ENCODE data around the gene EYA2. TPM values are rescaled to one million over a fixed set of nuclear protein-coding genes. Genes with fewer than 3 reads are reported as not detected.

The EYA2 gene
- total RNA-seq, 2 experiments from 2014 or later, result not detected

- DNase-seq (no peak), ATAC-seq (no peak)
- no peaks in the 10 kb centered on the region for H3K4me1 Mint-ChIP-seq
- H3K27ac Mint-ChIP-seq, result no peak overlapping the region
- CTCF ChIA-PET, result interaction anchor here (0.7 kb wide), 1 partner anchor 183 kb away, joined by 4 read pairs; no protein-coding TSS in a partner anchor
- H3K4me3 Mint-ChIP-seq, result no peak overlapping the region
- intact Hi-C loops (cut with DNase I, micrococcal nuclease), result no loop called here
- H3K9me3 Mint-ChIP-seq (ENCODE audit: low read depth), result peaks cover 2% of the 10 kb centered on the region
- H3K27me3 Mint-ChIP-seq, result peaks cover 18% of the 10 kb centered on the region
- H3K36me3 Mint-ChIP-seq (ENCODE audit: low read depth), result no peaks in the 10 kb centered on the region
- POLR2A ChIA-PET, result no interaction called here
Observed at GRCh38 chr20:47007826-47008655, 113.4 kb downstream of the EYA2 start.

- CTCF ChIA-PET, result no interaction called here
- DNase-seq, result no peak
- intact Hi-C loops (cut with DNase I, micrococcal nuclease), result no loop called here
- Mint-ChIP-seq H3K36me3 (ENCODE audit: low read depth) (no peaks in the 10 kb centered on the region), H3K9me3 (ENCODE audit: low read depth) (peaks cover under 1% of the 10 kb centered on the region), H3K4me1 (no peaks in the 10 kb centered on the region), H3K27ac (no peak overlapping the region), H3K27me3 (peaks cover 12% of the 10 kb centered on the region), H3K4me3 (no peak overlapping the region)
- no peak for ATAC-seq
- POLR2A ChIA-PET, result no interaction called here
Observed at GRCh38 chr20:47008842-47009518, 114.3 kb downstream of the EYA2 start.

GRCh38 chr20:47009784-47010183, 115.1 kb downstream of the EYA2 start:
- POLR2A ChIA-PET, result no interaction called here
- Mint-ChIP-seq H3K9me3 (ENCODE audit: low read depth) (no peaks in the 10 kb centered on the region), H3K27ac (no peak overlapping the region), H3K36me3 (ENCODE audit: low read depth) (no peaks in the 10 kb centered on the region), H3K4me3 (no peak overlapping the region), H3K27me3 (peaks cover 11% of the 10 kb centered on the region), H3K4me1 (no peaks in the 10 kb centered on the region)
- intact Hi-C loops (cut with DNase I, micrococcal nuclease), result no loop called here
- CTCF ChIA-PET, result no interaction called here
- no peak for DNase-seq
- no peak for ATAC-seq

GRCh38 chr20:47011984-47012383, 117.3 kb downstream of the EYA2 start:
- DNase-seq (no peak), ATAC-seq (no peak)
- Mint-ChIP-seq H3K4me1 (no peaks in the 10 kb centered on the region), H3K36me3 (ENCODE audit: low read depth) (no peaks in the 10 kb centered on the region), H3K9me3 (ENCODE audit: low read depth) (no peaks in the 10 kb centered on the region), H3K4me3 (no peak overlapping the region), H3K27ac (no peak overlapping the region), H3K27me3 (peaks cover 4% of the 10 kb centered on the region)
- intact Hi-C loops (cut with DNase I, micrococcal nuclease), result no loop called here
- ChIA-PET CTCF (no interaction called here), POLR2A (no interaction called here)

GRCh38 chr20:47013606-47014005, 119.0 kb downstream of the EYA2 start:
- CTCF ChIA-PET, result no interaction called here
- Mint-ChIP-seq H3K9me3 (ENCODE audit: low read depth) (no peaks in the 10 kb centered on the region), H3K36me3 (ENCODE audit: low read depth) (no peaks in the 10 kb centered on the region), H3K4me1 (no peaks in the 10 kb centered on the region), H3K27ac (no peak overlapping the region), H3K4me3 (no peak overlapping the region), H3K27me3 (peaks cover 2% of the 10 kb centered on the region)
- ATAC-seq (no peak), DNase-seq (no peak)
- intact Hi-C loops (cut with DNase I, micrococcal nuclease), result no loop called here
- POLR2A ChIA-PET, result no interaction called here

- ChIA-PET POLR2A (no interaction called here), CTCF (interaction anchor here (0.6 kb wide), 1 partner anchor 47 kb away, joined by 4 read pairs; no protein-coding TSS in a partner anchor)
- ATAC-seq (no peak), DNase-seq (no peak)
- Mint-ChIP-seq H3K27ac (no peak overlapping the region), H3K27me3 (peaks cover 2% of the 10 kb centered on the region), H3K9me3 (ENCODE audit: low read depth) (no peaks in the 10 kb centered on the region), H3K4me3 (no peak overlapping the region), H3K36me3 (ENCODE audit: low read depth) (no peaks in the 10 kb centered on the region), H3K4me1 (no peaks in the 10 kb centered on the region)
- intact Hi-C loops (cut with DNase I, micrococcal nuclease), result no loop called here
Observed at GRCh38 chr20:47016068-47016664, 121.5 kb downstream of the EYA2 start.

- ATAC-seq (no peak), DNase-seq (no peak)
- POLR2A ChIA-PET, result no interaction called here
- no peaks in the 10 kb centered on the region for H3K36me3 Mint-ChIP-seq (ENCODE audit: low read depth)
- CTCF ChIA-PET, result no interaction called here
- H3K27ac Mint-ChIP-seq, result no peak overlapping the region
- intact Hi-C loops (cut with DNase I, micrococcal nuclease), result no loop called here
- no peak overlapping the region for H3K4me3 Mint-ChIP-seq
- no peaks in the 10 kb centered on the region for H3K9me3 Mint-ChIP-seq (ENCODE audit: low read depth)
- peaks cover 2% of the 10 kb centered on the region for H3K27me3 Mint-ChIP-seq
- no peaks in the 10 kb centered on the region for H3K4me1 Mint-ChIP-seq
Observed at GRCh38 chr20:47018381-47018780, 123.7 kb downstream of the EYA2 start.

- Mint-ChIP-seq H3K27ac (no peak overlapping the region), H3K27me3 (peaks cover 7% of the 10 kb centered on the region), H3K9me3 (ENCODE audit: low read depth) (no peaks in the 10 kb centered on the region), H3K4me1 (no peaks in the 10 kb centered on the region), H3K4me3 (no peak overlapping the region), H3K36me3 (ENCODE audit: low read depth) (no peaks in the 10 kb centered on the region)
- intact Hi-C loops (cut with DNase I, micrococcal nuclease), result no loop called here
- DNase-seq (no peak), ATAC-seq (no peak)
- ChIA-PET CTCF (interaction anchor here (0.9 kb wide), 1 partner anchor 267 kb away, joined by 4 read pairs; no protein-coding TSS in a partner anchor), POLR2A (no interaction called here)
Observed at GRCh38 chr20:47019121-47019824, 124.6 kb downstream of the EYA2 start.

- DNase-seq (no peak), ATAC-seq (no peak)
- CTCF ChIA-PET, result interaction anchor here (0.9 kb wide), 1 partner anchor 268 kb away, joined by 4 read pairs; no protein-coding TSS in a partner anchor
- intact Hi-C loops (cut with DNase I, micrococcal nuclease), result no loop called here
- Mint-ChIP-seq H3K27me3 (peaks cover 8% of the 10 kb centered on the region), H3K9me3 (ENCODE audit: low read depth) (no peaks in the 10 kb centered on the region), H3K27ac (no peak overlapping the region), H3K4me1 (no peaks in the 10 kb centered on the region), H3K4me3 (no peak overlapping the region), H3K36me3 (ENCODE audit: low read depth) (no peaks in the 10 kb centered on the region)
- POLR2A ChIA-PET, result no interaction called here
Observed at GRCh38 chr20:47020231-47020630, 125.6 kb downstream of the EYA2 start.

GRCh38 chr20:47021850-47022249, 127.2 kb downstream of the EYA2 start:
- no peak overlapping the region for H3K27ac Mint-ChIP-seq
- H3K36me3 Mint-ChIP-seq (ENCODE audit: low read depth), result no peaks in the 10 kb centered on the region
- peaks cover 13% of the 10 kb centered on the region for H3K27me3 Mint-ChIP-seq
- DNase-seq (no peak), ATAC-seq (no peak)
- CTCF ChIA-PET, result no interaction called here
- intact Hi-C loops (cut with DNase I, micrococcal nuclease), result no loop called here
- POLR2A ChIA-PET, result no interaction called here
- no peak overlapping the region for H3K4me3 Mint-ChIP-seq
- H3K9me3 Mint-ChIP-seq (ENCODE audit: low read depth), result no peaks in the 10 kb centered on the region
- H3K4me1 Mint-ChIP-seq, result no peaks in the 10 kb centered on the region

GRCh38 chr20:47024461-47024937, 129.9 kb downstream of the EYA2 start:
- intact Hi-C loops (cut with DNase I, micrococcal nuclease), result no loop called here
- Mint-ChIP-seq H3K4me1 (no peaks in the 10 kb centered on the region), H3K27me3 (peaks cover 17% of the 10 kb centered on the region), H3K9me3 (ENCODE audit: low read depth) (no peaks in the 10 kb centered on the region), H3K27ac (no peak overlapping the region), H3K4me3 (no peak overlapping the region), H3K36me3 (ENCODE audit: low read depth) (no peaks in the 10 kb centered on the region)
- POLR2A ChIA-PET, result no interaction called here
- DNase-seq (no peak), ATAC-seq (no peak)
- CTCF ChIA-PET, result interaction anchor here (0.6 to 0.7 kb wide), 2 partner anchors 25 to 173 kb away, joined by 3 to 4 read pairs; no protein-coding TSS in a partner anchor

All from activated CD4-positive, alpha-beta T cell treated with anti-CD3 and anti-CD28 coated beads for 36 hours (primary cell).